Fibroblast of pulmonary artery (primary cell): ENCODE data around the gene ABCB9.
"Not testable (repeated sequence)": the region's sequence is repeated elsewhere in the genome, so short reads cannot be mapped to it uniquely, and the experiment has no call there.

Experiments
- DNase-seq: peaks from one replicate; pipeline ENCODE4 v3.0.0-alpha.2; 2010; ENCODE audit warnings: low read depth
- H3K4me3 ChIP-seq: replicated peaks from 2 replicates; pipeline ENCODE4 v1.5.1; 2011; ENCODE audit warnings: low read depth, mild to moderate bottlenecking, control low read depth, low read length, moderate library complexity
- CTCF ChIP-seq: IDR thresholded peaks from 2 replicates; pipeline ENCODE4 v1.5.1; 2011; ENCODE audit warnings: mild to moderate bottlenecking, control low read depth, low read length, inconsistent platforms; ENCODE audit errors: missing control alignments

ABCB9 gene

GRCh38 chr12:122895320-122895703 lies 71.0 kb downstream of the ABCB9 start:
- no peak for DNase-seq
- peak overlapping the region; percentile 64 for H3K4me3 ChIP-seq
- no peak for TF ChIP-seq CTCF

GRCh38 chr12:122894193-122895121 lies 71.8 kb downstream of the ABCB9 start:
- H3K4me3 ChIP-seq, result peak overlapping the region; percentile 64
- DNase-seq, result no peak
- no peak for TF ChIP-seq CTCF

GRCh38 chr12:122893208-122894153 lies 72.8 kb downstream of the ABCB9 start:
- DNase-seq, result no peak
- H3K4me3 ChIP-seq, result peak overlapping the region; percentile 64
- TF ChIP-seq CTCF, result no peak

GRCh38 chr12:122892724-122893123 lies 73.5 kb downstream of the ABCB9 start:
- not testable (repeated sequence) for H3K4me3 ChIP-seq, DNase-seq

- H3K4me3 ChIP-seq, result peak overlapping the region; percentile 8
- DNase-seq, result peak; percentile 58
- TF ChIP-seq CTCF, result no peak
Observed at GRCh38 chr12:122891661-122892525, 74.4 kb downstream of the ABCB9 start.

GRCh38 chr12:122889761-122890520 lies 76.3 kb downstream of the ABCB9 start:
- no peak overlapping the region for H3K4me3 ChIP-seq
- DNase-seq, result no peak
- no peak for TF ChIP-seq CTCF
